ENCODE data around the gene USP17L25.
"Not testable (repeated sequence)": the region's sequence is repeated elsewhere in the genome, so short reads cannot be mapped to it uniquely, and the experiment has no call there.

Gene USP17L25, protein sequence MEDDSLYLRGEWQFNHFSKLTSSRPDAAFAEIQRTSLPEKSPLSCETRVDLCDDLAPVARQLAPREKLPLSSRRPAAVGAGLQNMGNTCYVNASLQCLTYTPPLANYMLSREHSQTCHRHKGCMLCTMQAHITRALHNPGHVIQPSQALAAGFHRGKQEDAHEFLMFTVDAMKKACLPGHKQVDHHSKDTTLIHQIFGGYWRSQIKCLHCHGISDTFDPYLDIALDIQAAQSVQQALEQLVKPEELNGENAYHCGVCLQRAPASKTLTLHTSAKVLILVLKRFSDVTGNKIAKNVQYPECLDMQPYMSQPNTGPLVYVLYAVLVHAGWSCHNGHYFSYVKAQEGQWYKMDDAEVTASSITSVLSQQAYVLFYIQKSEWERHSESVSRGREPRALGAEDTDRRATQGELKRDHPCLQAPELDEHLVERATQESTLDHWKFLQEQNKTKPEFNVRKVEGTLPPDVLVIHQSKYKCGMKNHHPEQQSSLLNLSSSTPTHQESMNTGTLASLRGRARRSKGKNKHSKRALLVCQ

DNA sequence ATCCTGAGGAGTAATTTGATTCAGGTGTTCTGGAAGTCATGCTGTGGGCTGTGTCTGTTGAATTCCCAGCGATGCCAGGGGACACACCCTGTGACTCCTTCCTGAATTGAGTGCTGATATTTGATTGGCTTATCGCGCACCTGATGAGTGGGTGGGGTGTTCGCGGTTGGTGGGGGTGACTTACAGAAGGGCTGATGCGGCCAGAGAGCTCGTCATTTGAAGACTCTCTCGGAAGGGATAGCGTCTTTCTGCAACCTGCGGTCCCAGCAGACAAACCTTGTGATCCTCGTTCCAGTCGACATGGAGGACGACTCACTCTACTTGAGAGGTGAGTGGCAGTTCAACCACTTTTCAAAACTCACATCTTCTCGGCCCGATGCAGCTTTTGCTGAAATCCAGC, at the start of gene USP17L25:
USP17L25 (plus strand) TSS at position 301 of the 400 bp plus-strand sequence; CDS start at position 301, 0 bp downstream.
- not testable (repeated sequence) for H3K4me3 ChIP-seq (ENCODE audit: low read length); H3K9me3 ChIP-seq (ENCODE audit: insufficient read depth, low read depth, low read length); H3K9ac ChIP-seq (ENCODE audit: low read depth, low read length); H3K27me3 ChIP-seq (ENCODE audit: insufficient read depth, low read length); H3K27ac ChIP-seq (ENCODE audit: low read length); H3K36me3 ChIP-seq (ENCODE audit: insufficient read depth, low read depth, low read length); H3K4me1 ChIP-seq (ENCODE audit: insufficient read depth, low read length)

DNA sequence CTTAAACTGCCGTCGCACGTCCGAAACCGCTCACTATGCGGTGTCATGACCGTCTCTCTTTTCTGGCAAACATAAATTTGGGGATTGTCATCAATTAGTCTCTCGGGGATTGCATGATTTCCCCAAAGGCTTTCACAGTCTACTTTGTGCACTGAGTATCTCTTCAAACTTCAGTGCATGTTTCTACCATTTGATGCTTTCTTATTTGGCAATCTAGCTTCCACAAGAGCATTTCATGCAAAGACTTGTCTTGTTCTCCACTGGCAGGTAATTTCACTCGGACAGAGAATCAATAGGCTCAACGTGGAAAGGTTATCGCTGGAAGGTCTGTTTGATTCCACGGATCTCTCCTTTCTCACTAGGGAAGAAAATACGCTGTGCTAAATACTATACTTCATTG, 5.5 kb upstream of the USP17L25 start:
- not testable (repeated sequence) for H3K9me3 ChIP-seq (ENCODE audit: insufficient read depth, low read depth, low read length); H3K4me3 ChIP-seq (ENCODE audit: low read length); H3K9ac ChIP-seq (ENCODE audit: low read depth, low read length); H3K27ac ChIP-seq (ENCODE audit: low read length); H3K36me3 ChIP-seq (ENCODE audit: insufficient read depth, low read depth, low read length); H3K4me1 ChIP-seq (ENCODE audit: insufficient read depth, low read length); H3K27me3 ChIP-seq (ENCODE audit: insufficient read depth, low read length)

DNA sequence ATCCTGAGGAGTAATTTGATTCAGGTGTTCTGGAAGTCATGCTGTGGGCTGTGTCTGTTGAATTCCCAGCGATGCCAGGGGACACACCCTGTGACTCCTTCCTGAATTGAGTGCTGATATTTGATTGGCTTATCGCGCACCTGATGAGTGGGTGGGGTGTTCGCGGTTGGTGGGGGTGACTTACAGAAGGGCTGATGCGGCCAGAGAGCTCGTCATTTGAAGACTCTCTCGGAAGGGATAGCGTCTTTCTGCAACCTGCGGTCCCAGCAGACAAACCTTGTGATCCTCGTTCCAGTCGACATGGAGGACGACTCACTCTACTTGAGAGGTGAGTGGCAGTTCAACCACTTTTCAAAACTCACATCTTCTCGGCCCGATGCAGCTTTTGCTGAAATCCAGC, 4.8 kb upstream of the USP17L25 start, which contains the start of gene USP17L24:
USP17L24 (plus strand) TSS at position 301 of the 400 bp plus-strand sequence; CDS start at position 301, 0 bp downstream.
- H3K4me1 ChIP-seq (ENCODE audit: insufficient read depth, low read length); H3K9ac ChIP-seq (ENCODE audit: low read depth, low read length); H3K36me3 ChIP-seq (ENCODE audit: insufficient read depth, low read depth, low read length); H3K27ac ChIP-seq (ENCODE audit: low read length); H3K27me3 ChIP-seq (ENCODE audit: insufficient read depth, low read length); H3K4me3 ChIP-seq (ENCODE audit: low read length); H3K9me3 ChIP-seq (ENCODE audit: insufficient read depth, low read depth, low read length): not testable (repeated sequence)

DNA sequence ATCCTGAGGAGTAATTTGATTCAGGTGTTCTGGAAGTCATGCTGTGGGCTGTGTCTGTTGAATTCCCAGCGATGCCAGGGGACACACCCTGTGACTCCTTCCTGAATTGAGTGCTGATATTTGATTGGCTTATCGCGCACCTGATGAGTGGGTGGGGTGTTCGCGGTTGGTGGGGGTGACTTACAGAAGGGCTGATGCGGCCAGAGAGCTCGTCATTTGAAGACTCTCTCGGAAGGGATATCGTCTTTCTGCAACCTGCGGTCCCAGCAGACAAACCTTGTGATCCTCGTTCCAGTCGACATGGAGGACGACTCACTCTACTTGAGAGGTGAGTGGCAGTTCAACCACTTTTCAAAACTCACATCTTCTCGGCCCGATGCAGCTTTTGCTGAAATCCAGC, 4.6 kb downstream of the USP17L25 start, which contains the start of gene USP17L26:
USP17L26 (plus strand) TSS at position 301 of the 400 bp plus-strand sequence; CDS start at position 301, 0 bp downstream.
- not testable (repeated sequence) for H3K9ac ChIP-seq (ENCODE audit: low read depth, low read length); H3K4me1 ChIP-seq (ENCODE audit: insufficient read depth, low read length); H3K4me3 ChIP-seq (ENCODE audit: low read length); H3K9me3 ChIP-seq (ENCODE audit: insufficient read depth, low read depth, low read length); H3K27me3 ChIP-seq (ENCODE audit: insufficient read depth, low read length); H3K27ac ChIP-seq (ENCODE audit: low read length); H3K36me3 ChIP-seq (ENCODE audit: insufficient read depth, low read depth, low read length)

DNA sequence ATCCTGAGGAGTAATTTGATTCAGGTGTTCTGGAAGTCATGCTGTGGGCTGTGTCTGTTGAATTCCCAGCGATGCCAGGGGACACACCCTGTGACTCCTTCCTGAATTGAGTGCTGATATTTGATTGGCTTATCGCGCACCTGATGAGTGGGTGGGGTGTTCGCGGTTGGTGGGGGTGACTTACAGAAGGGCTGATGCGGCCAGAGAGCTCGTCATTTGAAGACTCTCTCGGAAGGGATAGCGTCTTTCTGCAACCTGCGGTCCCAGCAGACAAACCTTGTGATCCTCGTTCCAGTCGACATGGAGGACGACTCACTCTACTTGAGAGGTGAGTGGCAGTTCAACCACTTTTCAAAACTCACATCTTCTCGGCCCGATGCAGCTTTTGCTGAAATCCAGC, 9.4 kb downstream of the USP17L25 start, which contains the start of gene USP17L5:
USP17L5 (plus strand) TSS at position 301 of the 400 bp plus-strand sequence; CDS start at position 301, 0 bp downstream.
- H3K4me1 ChIP-seq (ENCODE audit: insufficient read depth, low read length); H3K9ac ChIP-seq (ENCODE audit: low read depth, low read length); H3K27ac ChIP-seq (ENCODE audit: low read length); H3K9me3 ChIP-seq (ENCODE audit: insufficient read depth, low read depth, low read length); H3K36me3 ChIP-seq (ENCODE audit: insufficient read depth, low read depth, low read length); H3K27me3 ChIP-seq (ENCODE audit: insufficient read depth, low read length); H3K4me3 ChIP-seq (ENCODE audit: low read length): not testable (repeated sequence)

DNA sequence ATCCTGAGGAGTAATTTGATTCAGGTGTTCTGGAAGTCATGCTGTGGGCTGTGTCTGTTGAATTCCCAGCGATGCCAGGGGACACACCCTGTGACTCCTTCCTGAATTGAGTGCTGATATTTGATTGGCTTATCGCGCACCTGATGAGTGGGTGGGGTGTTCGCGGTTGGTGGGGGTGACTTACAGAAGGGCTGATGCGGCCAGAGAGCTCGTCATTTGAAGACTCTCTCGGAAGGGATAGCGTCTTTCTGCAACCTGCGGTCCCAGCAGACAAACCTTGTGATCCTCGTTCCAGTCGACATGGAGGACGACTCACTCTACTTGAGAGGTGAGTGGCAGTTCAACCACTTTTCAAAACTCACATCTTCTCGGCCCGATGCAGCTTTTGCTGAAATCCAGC, 14.1 kb downstream of the USP17L25 start, which contains the start of gene USP17L27:
USP17L27 (plus strand) TSS at position 301 of the 400 bp plus-strand sequence; CDS start at position 301, 0 bp downstream.
- not testable (repeated sequence) for H3K9me3 ChIP-seq (ENCODE audit: insufficient read depth, low read depth, low read length); H3K9ac ChIP-seq (ENCODE audit: low read depth, low read length); H3K27ac ChIP-seq (ENCODE audit: low read length); H3K4me1 ChIP-seq (ENCODE audit: insufficient read depth, low read length); H3K36me3 ChIP-seq (ENCODE audit: insufficient read depth, low read depth, low read length); H3K27me3 ChIP-seq (ENCODE audit: insufficient read depth, low read length); H3K4me3 ChIP-seq (ENCODE audit: low read length)

DNA sequence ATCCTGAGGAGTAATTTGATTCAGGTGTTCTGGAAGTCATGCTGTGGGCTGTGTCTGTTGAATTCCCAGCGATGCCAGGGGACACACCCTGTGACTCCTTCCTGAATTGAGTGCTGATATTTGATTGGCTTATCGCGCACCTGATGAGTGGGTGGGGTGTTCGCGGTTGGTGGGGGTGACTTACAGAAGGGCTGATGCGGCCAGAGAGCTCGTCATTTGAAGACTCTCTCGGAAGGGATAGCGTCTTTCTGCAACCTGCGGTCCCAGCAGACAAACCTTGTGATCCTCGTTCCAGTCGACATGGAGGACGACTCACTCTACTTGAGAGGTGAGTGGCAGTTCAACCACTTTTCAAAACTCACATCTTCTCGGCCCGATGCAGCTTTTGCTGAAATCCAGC, 18.9 kb downstream of the USP17L25 start, which contains the start of gene USP17L28:
USP17L28 (plus strand) TSS at position 301 of the 400 bp plus-strand sequence; CDS start at position 301, 0 bp downstream.
- not testable (repeated sequence) for H3K4me1 ChIP-seq (ENCODE audit: insufficient read depth, low read length); H3K36me3 ChIP-seq (ENCODE audit: insufficient read depth, low read depth, low read length); H3K9me3 ChIP-seq (ENCODE audit: insufficient read depth, low read depth, low read length); H3K4me3 ChIP-seq (ENCODE audit: low read length); H3K9ac ChIP-seq (ENCODE audit: low read depth, low read length); H3K27ac ChIP-seq (ENCODE audit: low read length); H3K27me3 ChIP-seq (ENCODE audit: insufficient read depth, low read length)

DNA sequence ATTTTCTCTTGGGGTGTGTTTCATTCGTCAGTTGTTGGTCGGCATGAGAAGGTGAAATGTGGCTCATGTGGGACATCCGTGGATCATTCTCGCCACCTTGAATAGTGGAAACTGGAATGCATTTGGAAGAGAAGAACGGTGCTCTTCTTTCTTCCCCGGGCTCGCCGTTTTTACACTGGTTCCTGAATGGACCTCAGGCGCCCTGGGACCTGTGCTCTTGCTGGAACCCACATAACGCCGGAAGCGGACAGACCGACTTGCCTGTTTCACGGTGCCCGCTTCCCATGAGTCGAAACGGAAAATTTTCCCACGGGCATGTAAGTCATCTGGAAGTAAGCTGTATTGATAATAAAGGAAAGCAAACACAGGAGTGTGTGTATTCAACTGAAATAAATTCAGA, 21.2 kb downstream of the USP17L25 start:
- H3K27me3 ChIP-seq (ENCODE audit: insufficient read depth, low read length); H3K27ac ChIP-seq (ENCODE audit: low read length); H3K9me3 ChIP-seq (ENCODE audit: insufficient read depth, low read depth, low read length); H3K9ac ChIP-seq (ENCODE audit: low read depth, low read length); H3K4me3 ChIP-seq (ENCODE audit: low read length); H3K4me1 ChIP-seq (ENCODE audit: insufficient read depth, low read length); H3K36me3 ChIP-seq (ENCODE audit: insufficient read depth, low read depth, low read length): not testable (repeated sequence)

DNA sequence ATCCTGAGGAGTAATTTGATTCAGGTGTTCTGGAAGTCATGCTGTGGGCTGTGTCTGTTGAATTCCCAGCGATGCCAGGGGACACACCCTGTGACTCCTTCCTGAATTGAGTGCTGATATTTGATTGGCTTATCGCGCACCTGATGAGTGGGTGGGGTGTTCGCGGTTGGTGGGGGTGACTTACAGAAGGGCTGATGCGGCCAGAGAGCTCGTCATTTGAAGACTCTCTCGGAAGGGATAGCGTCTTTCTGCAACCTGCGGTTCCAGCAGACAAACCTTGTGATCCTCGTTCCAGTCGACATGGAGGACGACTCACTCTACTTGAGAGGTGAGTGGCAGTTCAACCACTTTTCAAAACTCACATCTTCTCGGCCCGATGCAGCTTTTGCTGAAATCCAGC, 23.6 kb downstream of the USP17L25 start, which contains the start of gene USP17L29:
USP17L29 (plus strand) TSS at position 301 of the 400 bp plus-strand sequence; CDS start at position 301, 0 bp downstream.
- not testable (repeated sequence) for H3K9me3 ChIP-seq (ENCODE audit: insufficient read depth, low read depth, low read length); H3K9ac ChIP-seq (ENCODE audit: low read depth, low read length); H3K27me3 ChIP-seq (ENCODE audit: insufficient read depth, low read length); H3K27ac ChIP-seq (ENCODE audit: low read length); H3K4me3 ChIP-seq (ENCODE audit: low read length); H3K36me3 ChIP-seq (ENCODE audit: insufficient read depth, low read depth, low read length); H3K4me1 ChIP-seq (ENCODE audit: insufficient read depth, low read length)

DNA sequence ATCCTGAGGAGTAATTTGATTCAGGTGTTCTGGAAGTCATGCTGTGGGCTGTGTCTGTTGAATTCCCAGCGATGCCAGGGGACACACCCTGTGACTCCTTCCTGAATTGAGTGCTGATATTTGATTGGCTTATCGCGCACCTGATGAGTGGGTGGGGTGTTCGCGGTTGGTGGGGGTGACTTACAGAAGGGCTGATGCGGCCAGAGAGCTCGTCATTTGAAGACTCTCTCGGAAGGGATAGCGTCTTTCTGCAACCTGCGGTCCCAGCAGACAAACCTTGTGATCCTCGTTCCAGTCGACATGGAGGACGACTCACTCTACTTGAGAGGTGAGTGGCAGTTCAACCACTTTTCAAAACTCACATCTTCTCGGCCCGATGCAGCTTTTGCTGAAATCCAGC, 33.1 kb downstream of the USP17L25 start, which contains the start of gene USP17L30:
USP17L30 (plus strand) TSS at position 301 of the 400 bp plus-strand sequence; CDS start at position 301, 0 bp downstream.
- H3K9me3 ChIP-seq (ENCODE audit: insufficient read depth, low read depth, low read length); H3K4me1 ChIP-seq (ENCODE audit: insufficient read depth, low read length): not testable (repeated sequence)

DNA sequence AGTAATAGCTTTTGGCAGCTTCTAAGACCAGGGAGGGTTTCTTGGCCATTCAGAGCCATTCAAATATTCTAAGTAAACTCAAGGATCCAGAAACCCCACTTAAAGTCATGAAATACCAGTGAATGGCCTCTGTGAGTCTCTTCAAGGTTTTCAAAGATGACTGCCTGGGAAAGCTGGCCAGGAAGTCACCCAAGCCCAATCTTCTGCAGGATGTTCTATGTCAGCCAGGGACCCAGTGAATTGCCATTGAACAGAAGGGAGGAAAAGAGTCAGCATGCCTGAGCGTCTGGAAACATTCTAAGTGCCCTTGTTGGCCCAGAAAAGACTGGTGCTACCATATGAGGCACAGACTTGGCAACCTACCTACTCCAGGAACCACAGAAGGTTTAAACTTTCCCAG, 50.2 kb downstream of the USP17L25 start:
- H3K9ac ChIP-seq (ENCODE audit: low read depth, low read length); H3K4me3 ChIP-seq (ENCODE audit: low read length); H3K36me3 ChIP-seq (ENCODE audit: insufficient read depth, low read depth, low read length); H3K27ac ChIP-seq (ENCODE audit: low read length); H3K9me3 ChIP-seq (ENCODE audit: insufficient read depth, low read depth, low read length); H3K27me3 ChIP-seq (ENCODE audit: insufficient read depth, low read length); H3K4me1 ChIP-seq (ENCODE audit: insufficient read depth, low read length): not testable (repeated sequence)

More for the DNA sequence above, 33.1 kb downstream of the USP17L25 start, which contains the start of gene USP17L30:
- not testable (repeated sequence) for H3K4me3 ChIP-seq (ENCODE audit: low read length); H3K36me3 ChIP-seq (ENCODE audit: insufficient read depth, low read depth, low read length); H3K27ac ChIP-seq (ENCODE audit: low read length); H3K9ac ChIP-seq (ENCODE audit: low read depth, low read length); H3K27me3 ChIP-seq (ENCODE audit: insufficient read depth, low read length)

All from iPS-20b (cell line).